ENCODE measurements around the gene CLCA2. TPM values are rescaled to one million over a fixed set of nuclear protein-coding genes. Genes with fewer than 3 reads are reported as not detected.
"Not testable (repeated sequence)": the region's sequence is repeated elsewhere in the genome, so short reads cannot be mapped to it uniquely, and the experiment has no call there.

The CLCA2 gene
- polyA plus RNA-seq, 4 donors: not detected

DNA sequence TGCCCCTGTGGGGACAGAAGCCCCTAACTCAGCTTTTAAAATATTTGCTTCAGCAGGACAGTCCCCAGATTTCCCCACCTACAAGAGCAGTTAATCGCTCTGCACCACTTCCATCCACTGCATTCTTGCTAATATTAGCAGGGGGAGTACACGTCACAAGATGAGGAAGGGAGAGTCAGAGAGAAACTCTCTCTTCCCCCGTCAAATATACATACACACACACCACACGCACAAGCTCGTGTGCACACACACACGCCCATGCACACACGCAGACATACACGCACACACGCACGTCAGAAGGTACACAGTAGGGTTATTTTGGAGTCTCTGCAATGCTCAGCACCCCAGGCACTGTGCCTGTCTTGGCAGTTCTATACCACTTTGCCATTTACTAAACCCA is 46.9 kb downstream of the CLCA2 start:
- no peak for DNase-seq (ENCODE audit: low read depth in 4 of 4, low spot score in 2 of 4)

DNA sequence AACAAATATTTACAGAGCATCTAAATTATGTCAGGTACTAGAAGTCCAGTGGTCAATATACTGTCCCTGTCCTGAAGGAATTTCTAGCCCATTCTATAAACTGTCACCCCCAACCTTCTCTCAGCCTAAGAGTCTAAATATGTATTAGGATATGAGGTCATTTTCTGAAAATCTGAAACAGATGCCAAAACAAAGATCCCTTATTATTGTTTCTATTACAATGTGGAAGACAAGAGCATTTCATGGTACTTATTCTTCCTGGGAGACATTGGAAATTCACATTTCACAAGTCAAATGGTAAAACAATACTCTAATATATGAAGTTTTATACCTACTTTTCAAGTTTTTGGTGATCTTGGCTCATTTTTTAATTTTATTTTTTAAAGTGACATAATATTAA is 47.3 kb downstream of the CLCA2 start:
- DNase-seq (ENCODE audit: low read depth in 4 of 4, low spot score in 2 of 4): no peak

DNA sequence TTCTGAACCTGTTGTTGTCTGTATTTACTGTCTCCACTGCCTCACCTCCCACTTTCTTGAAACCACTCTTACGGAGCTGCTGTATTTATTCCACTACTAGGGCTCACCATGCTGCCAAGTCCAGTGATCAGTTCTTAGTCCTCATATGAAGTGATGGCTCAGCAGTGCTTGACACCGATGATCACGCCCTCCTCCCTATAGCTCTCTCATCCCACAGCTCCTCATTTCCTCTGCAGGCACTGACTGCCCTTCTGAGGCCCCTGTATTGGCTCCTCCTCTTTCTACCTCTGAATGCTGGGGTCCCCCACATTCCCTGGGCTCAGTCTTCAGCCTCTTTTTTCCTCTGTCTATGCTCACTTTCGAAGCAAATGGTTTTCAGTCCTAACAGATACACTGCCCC is 48.2 kb downstream of the CLCA2 start:
- no peak for DNase-seq (ENCODE audit: low read depth in 4 of 4, low spot score in 2 of 4)

DNA sequence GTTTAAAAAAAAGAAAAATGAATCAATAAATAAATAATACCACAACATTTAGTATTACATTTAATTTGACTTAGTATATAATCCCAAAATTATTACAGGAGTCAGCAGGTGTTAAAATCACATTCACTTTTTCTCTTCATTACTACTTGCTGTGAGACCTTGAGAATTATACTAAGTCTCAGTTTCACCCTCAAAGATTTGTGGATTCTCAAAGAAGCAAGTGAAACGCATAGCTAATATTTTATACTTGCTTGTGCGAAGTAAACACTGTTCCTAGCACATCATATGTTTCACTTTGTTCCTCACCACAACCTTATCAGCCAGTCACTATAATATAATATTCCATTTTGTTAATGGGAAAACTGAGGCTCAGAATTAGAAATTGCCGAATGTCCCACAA is 48.8 kb downstream of the CLCA2 start:
- DNase-seq (ENCODE audit: low read depth in 4 of 4, low spot score in 2 of 4): no peak

DNA sequence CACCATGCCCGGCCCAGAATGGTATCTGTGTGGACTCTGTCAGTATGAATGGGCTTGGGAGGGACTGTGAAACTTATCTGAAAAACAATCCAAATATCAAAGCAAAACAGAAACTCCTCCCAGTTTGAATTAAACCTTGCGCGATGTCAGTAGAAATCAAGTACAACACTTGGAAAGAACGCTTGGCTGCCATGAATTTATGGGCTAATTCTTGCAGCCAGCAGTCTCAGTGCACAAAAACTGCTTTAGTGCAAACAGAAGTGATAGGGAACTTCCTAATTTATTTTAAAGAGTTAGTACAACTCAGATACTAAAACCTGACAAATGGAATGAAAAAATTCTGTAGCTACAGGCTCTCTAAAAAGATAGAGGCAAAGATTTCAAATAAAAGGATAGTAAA is 53.3 kb downstream of the CLCA2 start:
- DNase-seq (ENCODE audit: low read depth in 4 of 4, low spot score in 2 of 4): no peak

DNA sequence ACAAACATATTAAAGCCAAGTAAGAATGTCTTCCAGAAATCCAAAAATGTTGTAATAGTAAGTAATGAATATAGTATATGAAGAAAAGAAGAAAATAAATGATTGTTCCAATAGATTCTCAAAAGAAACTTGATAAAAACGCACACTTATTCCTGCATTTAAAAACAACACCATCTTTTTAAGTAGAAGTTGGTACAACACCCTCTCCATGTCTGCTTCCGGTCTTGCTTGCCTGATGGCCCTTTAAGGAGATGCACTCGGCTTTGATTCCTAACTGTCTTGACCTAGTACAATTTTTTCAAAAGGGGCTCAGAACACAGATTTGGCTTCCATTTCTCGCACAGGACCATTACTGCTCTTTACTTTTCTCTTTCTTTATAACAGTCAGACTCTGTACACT is 53.7 kb downstream of the CLCA2 start:
- no peak for DNase-seq (ENCODE audit: low read depth in 4 of 4, low spot score in 2 of 4)

DNA sequence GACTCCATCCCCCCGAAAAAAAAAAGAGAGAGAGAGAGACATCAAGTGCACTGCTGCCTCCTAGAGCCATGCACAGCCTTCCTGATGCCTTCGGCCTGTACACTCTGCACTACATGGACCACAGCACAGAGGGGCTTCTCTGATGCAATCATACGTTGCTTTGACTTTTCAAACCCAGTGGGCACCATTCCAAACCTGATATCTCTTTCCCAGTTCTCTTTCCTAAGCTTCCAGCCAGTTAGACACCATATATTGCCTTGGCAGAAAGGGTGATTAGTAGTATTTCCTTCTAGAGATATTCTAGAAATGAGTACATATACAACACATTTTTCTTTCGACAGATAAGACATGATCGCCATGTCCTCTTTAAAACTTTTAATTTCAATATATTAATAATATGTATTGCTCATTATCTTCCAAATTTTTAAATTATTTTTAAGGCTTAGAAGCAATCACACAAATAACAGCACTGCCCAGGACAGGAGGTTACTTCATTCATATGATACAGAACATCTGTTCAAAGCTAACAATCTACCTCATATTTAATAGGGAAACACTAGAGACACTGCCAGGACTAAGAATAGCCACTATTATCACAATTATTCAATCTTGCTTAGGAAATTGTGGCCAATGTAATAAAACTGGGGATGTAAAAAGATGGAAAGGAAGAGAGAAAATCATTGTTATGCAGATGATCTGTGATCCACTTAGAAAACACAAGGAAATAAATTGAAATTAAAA is 54.6 kb downstream of the CLCA2 start:
- DNase-seq (ENCODE audit: low read depth in 4 of 4, low spot score in 2 of 4): no peak

DNA sequence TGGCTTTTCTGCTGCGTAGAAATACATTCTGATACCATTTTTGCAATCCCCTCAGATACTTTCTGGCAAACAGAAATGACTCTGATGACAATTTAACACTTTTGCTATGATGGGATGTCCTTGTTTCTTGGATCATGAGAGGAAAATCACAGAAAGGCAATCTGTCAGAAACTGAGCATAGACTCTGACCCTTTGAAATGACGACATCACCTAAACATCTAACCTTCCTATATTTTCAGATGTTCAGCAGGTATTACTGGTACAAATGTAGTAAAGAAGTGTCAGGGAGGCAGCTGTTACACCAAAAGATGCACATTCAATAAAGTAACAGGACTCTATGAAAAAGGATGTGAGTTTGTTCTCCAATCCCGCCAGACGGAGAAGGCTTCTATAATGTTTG is 58.0 kb downstream of the CLCA2 start:
- DNase-seq (ENCODE audit: low read depth in 4 of 4, low spot score in 2 of 4): no peak

DNA sequence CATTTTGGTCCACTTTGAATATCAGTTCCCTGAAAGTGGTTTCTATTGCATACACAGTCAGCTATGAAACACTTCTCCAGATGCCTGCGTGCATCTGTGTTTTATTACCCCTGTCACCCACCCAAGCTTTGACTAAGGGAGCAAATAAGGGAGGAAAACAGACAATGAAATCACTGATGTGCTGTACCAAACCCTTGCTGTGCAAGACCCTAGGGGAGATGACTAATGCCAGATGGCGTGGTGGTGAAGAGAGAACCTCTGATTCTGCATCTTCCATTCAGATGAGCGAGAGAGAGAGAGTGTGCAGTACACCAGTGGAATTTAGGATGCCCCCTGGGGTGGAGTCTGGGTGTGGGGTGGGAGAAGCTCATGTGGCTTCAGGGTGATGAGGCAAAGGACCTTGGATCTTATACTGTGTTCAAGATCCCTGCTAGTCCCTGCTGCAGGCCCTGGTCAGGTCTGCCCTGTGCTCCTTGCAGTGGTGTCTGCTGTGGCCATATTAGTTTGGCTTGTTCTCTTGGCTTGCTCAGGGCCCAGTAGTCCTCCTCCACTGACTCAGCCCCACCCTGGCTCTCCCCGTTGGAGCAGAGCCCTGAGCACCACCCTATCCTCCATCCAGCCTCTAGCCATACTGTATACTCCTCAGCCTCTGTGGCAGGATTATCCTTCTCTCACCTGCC is 63.3 kb downstream of the CLCA2 start:
- DNase-seq (ENCODE audit: low read depth in 4 of 4, low spot score in 2 of 4): no peak

DNA sequence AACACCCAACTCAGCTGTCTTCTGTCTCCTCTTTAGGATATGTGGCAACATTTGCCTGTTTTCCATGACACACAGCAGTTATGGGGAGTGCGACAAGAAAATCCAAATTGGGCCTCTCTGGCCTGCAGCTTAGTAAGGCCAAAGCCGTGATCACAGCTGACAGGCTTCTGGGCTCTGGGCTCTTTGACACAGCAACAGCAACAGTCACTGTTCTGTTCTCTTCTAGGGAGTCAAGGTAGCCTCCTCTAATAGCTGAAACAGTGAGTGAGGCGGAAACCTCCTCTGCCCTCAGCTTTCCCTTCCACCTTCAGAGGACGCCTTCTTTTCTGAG is 63.8 kb downstream of the CLCA2 start:
- no peak for DNase-seq (ENCODE audit: low read depth in 4 of 4, low spot score in 2 of 4)

DNA sequence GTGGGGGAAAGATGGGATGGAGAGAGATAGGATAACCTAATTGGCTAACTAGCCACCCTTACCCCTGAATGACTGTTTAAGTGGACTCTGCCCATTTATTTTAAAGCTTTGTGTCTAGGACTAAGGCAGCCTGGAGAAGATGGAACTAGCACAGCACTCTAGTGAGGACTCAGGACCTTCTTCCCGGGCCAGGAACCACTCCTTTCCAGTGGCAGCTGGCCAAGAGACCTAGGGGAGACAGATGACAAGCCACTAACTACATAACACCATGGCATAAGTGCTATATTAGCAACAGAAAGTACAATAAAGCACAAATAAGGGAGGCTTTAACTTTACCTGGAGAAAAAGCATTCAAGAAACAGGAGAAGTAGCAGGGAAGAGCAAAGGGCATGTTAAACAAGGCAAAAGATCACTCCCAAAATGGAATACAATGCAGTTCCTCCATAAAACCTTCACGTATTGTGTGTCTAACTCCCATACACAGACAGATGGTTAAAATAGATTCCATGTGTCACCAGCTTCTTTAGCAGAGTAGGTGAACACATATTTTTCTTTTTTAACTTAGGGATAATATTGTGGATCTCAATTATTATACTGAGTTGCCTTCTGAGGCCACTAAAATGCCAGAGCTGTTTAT is 65.4 kb downstream of the CLCA2 start:
- no peak for DNase-seq (ENCODE audit: low read depth in 4 of 4, low spot score in 2 of 4)

DNA sequence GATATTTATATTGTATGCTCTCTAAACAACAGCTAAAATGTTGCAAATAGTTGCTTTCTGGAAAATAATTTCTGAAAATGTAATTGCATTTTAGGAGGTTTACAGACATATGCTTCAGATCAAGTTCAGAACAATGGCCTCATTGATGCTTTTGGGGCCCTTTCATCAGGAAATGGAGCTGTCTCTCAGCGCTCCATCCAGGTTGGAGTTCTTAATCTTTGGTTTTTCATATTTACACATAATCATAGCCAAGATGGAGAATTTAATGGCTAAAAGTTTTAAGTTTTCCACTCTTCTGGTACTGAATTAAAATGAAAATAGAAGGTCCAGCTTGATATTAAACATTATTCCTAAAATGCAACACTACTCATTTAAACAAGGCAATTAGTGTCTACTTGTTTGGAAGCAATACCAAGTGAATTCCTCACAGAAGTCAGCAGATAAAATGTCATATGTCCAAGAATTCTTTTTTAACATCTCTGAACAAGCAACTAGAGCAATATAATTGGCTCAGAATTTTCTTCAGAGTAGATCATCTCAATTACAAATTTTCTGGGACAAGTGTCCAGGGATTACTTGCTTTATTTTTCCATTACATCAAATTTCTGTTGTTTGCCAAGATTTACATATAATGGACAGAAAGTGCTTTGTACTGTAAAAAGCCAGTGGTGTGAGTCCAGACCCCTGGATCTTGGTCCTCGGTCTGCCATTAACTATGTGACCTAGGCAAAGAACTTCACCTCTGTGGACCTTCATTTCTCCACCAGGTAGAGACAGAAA is 67.4 kb downstream of the CLCA2 start:
- DNase-seq (ENCODE audit: low read depth in 4 of 4, low spot score in 2 of 4): no peak

DNA sequence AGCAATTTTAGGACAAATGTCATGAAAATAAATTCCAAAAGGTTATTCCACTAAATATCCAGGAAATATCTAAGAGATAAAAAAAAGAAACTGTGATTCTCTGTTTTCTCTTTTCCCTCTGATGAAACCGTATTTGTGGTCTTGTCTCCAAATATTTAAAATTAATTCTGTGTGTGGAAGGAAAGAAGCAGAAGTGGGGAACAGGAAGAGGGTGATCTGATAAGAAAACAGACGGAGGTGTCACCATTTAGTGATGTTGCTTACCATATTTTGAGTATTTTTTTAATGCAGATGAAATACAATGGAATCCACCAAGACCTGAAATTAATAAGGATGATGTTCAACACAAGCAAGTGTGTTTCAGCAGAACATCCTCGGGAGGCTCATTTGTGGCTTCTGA is 74.3 kb downstream of the CLCA2 start:
- DNase-seq (ENCODE audit: low read depth in 4 of 4, low spot score in 2 of 4): no peak

DNA sequence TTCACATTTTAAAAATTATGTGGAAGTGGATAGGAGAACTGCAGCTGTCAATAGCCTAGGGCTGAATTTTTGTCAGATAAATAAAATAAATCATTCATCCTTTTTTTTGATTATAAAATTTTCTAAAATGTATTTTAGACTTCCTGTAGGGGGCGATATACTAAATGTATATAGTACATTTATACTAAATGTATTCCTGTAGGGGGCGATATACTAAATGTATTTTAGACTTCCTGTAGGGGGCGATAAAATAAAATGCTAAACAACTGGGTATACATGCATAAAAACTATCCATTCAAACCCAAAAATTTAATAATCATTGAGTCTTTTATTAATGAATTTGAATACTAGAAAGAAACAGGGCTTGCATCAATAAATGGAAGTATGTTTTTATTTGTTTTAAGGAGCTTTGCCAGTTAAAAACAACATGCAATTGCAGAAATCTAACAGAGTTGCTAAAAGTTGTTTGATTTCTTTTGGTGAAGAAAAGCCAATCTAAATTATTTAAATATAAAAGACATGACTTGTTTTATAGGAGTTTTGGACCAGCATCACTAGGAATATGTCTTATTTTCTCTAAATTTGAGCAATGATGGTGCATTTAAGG is 76.1 kb downstream of the CLCA2 start:
- no peak for DNase-seq (ENCODE audit: low read depth in 4 of 4, low spot score in 2 of 4)

DNA sequence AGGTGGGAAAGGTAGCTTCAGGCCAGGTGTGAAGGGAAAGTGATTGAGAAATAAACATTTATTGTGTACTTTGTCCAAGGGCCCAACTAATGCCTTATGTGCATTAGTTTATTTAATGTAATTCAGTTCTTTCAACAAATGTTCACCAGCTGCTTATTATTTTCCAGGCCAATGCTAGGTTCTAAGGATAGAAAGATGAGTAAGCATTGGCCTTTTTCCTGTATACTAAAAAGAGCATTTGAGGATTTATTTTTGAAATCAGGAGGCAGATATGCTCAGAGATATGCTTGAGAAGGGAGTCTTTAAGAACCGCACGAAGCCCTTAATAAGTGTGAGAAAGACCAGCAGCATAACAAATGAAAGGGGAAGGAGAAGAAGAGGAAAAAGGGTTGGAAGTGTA is 76.7 kb downstream of the CLCA2 start:
- no peak for DNase-seq (ENCODE audit: low read depth in 4 of 4, low spot score in 2 of 4)

DNA sequence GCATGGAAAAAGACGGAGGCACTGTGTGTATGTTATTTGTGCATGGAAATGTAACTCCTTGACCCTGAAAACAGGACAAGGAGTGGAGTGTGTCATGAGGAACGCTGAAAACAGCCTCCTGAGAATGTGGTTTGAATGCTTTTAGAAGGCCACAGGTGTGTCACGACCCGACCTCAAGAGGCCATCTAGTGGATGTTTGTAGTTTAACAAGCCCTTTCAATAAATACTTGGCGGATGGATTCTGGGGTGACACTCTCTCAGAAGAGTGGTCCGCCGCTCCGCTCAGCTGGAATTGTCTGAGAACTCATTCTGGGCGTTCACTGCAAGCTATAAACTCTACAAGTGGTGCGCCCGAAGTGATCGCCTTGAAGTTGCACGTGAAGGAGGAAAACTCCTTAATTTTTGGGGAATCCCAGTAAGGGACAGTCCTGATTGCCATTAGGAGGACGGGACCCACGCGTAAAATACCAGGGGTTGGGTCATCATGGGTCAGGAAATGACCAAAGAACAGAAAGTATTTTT is 78.2 kb downstream of the CLCA2 start:
- not testable (repeated sequence) for DNase-seq (ENCODE audit: low read depth in 4 of 4, low spot score in 2 of 4)

DNA sequence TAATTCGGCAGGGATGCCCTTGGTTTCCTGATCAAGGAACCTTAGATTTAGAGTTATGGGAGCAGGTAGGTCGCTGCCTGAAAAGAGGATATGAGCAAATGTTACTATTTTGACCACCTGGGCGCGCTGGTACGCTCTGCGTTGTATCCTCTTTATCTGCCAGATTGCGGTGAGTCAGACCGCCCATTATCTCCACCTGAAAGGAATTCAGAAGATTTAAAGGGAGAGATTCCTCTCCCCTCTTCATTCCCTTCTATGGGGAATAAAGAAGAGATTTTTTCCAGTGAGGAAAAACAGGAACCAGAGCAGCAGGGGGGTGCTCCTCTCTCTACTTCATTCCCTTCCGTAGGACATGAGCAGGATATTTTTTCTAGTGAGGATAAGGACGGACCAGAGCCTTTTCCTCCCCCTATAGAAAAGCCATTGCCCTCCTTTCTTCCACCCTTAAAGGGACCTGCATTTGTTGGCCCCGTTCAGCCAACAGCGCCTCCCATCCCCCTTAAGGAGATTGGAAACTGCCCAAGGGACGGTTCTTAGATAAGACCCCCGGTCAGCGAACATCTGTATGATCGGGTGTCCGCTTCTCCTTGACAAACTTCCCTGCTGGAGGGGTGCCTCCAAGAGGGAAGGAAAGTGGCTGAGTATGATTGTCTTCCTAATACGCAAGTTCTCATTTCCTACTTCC is 78.9 kb downstream of the CLCA2 start:
- no peak for DNase-seq (ENCODE audit: low read depth in 4 of 4, low spot score in 2 of 4)

DNA sequence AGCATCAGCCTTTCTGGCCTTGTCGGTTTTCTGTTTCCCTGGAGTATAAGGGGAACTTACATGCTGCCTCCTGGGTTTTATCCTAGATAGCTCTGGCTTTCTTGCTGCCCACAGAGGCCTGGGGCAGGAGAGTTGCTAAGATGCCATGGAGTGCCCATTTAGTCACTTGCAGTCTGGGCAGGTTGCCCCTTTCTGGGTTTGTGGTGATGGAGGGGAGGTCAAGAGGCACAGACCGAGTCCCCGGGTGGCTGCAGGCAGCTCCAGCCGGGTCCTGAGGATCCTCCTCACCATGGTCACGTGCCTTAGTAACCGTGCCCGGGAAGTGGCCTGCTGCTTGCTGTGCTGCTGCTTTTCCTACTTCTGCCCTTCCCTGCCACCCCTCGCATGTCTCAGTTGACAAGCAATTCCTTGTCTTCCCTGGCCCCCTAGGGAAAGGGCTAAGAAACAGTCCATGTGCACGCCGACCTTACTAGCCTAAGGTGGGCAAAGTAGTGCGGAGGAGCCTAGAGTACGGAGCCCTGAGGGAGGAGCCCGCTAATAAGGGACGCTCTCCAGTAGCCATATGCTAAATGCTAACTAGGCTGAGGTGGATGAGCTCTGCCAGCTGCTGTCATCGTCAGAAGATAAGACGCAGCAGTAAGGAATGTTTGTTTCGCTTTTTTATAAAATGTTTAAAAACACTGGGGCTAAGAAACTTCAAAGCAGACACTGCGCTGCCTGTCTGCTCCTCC is 79.6 kb downstream of the CLCA2 start:
- peak in 1 of 4 donors; percentile 5 for DNase-seq (ENCODE audit: low read depth in 4 of 4, low spot score in 2 of 4)

DNA sequence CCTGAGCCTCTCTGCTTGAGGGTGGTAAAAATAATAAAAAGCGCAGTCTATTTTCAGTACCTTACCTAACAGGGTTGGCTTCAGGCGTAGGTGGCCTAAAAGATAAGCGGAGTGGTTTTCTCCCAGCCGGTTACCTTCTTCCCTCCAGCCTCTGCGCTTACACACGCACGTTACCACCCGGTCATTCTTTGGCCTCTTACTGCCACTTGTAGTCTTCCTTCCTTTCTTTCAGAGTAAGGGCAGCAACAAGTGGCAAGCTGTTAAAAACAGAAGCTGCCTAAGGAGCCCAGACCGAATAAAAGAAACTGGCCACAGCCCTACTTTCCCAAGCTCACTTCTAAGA is 80.1 kb downstream of the CLCA2 start:
- no peak for DNase-seq (ENCODE audit: low read depth in 4 of 4, low spot score in 2 of 4)

All from left renal cortex interstitium (tissue), 4 donors.